ENCODE data around the gene KCTD7.
"Not testable (repeated sequence)": the region's sequence is repeated elsewhere in the genome, so short reads cannot be mapped to it uniquely, and the experiment has no call there.

DNA sequence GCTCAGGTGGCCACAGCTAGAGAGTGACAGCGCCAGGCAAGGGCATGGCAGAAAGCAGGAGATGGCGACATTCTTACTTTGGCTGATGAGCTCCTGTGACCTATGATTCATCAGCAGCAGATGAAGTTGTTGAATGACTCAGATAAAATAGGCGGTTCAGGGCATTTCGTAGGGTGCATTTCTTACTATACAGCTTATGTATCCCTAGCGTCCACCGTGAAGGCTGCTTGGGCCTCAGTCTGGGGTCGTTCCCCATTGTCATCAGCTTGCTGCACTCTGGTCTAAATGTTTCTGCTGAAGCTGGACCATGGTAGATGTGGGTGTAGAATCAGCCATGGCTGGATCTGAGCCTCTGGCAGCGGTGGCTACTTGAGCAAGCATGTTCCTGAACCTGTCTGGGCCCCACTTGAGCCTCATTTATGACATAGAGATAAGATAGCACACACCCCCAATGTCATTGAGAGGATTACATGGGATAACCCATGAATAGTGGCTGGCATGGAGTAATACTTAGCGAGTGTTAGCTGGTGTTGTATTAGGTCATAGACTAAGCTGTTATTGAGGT, 7.4 kb downstream of the KCTD7 start:
- TF ChIP-seq, protein P1, sequence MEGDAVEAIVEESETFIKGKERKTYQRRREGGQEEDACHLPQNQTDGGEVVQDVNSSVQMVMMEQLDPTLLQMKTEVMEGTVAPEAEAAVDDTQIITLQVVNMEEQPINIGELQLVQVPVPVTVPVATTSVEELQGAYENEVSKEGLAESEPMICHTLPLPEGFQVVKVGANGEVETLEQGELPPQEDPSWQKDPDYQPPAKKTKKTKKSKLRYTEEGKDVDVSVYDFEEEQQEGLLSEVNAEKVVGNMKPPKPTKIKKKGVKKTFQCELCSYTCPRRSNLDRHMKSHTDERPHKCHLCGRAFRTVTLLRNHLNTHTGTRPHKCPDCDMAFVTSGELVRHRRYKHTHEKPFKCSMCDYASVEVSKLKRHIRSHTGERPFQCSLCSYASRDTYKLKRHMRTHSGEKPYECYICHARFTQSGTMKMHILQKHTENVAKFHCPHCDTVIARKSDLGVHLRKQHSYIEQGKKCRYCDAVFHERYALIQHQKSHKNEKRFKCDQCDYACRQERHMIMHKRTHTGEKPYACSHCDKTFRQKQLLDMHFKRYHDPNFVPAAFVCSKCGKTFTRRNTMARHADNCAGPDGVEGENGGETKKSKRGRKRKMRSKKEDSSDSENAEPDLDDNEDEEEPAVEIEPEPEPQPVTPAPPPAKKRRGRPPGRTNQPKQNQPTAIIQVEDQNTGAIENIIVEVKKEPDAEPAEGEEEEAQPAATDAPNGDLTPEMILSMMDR (IDR thresholded peaks at IDR 0.05), result not testable (repeated sequence)
- not testable (repeated sequence) for TF ChIP-seq POLR2A (IDR thresholded peaks at IDR 0.05)

All from body of pancreas (tissue), 4 donors.